Pancreas (tissue), 10 donors: ENCODE data around the gene GRM1. TPM values are rescaled to one million over a fixed set of nuclear protein-coding genes. Genes with fewer than 3 reads are reported as not detected.

Experiments used
- ATAC-seq, 4 donors: fragments of 200-7000 bp; cut with Tn5 transposase; one replicate each; pipeline versions ENCODE4 v1.8.0 to v1.9.1; 2020; ENCODE audit warnings: mild to moderate bottlenecking in 4 of 4, moderate library complexity in 4 of 4
- DNase-seq, 6 donors: peaks; one replicate each; pipeline ENCODE4 v3.0.0-alpha.2; 2020
- FAIRE-seq: peaks from 2 replicates; lab custom pipeline; 2012; peaks lifted over from hg19 to GRCh38; lab: Jason Lieb, UNC
- H3K27ac ChIP-seq, 4 donors: fragments of 200-600 bp; sonication (generic); 1 replicate in 3 of 4; 2 replicates in 1 of 4; pipeline versions ENCODE4 v1.5.0 to v1.8.0; 2020
- H3K27me3 ChIP-seq, 4 donors: fragments of 200-600 bp; one replicate each; pipeline ENCODE4 v1.8.0; 2021
- H3K36me3 ChIP-seq, 3 donors: fragments of 200-600 bp; sonication (generic) in 1 of 3; one replicate each; pipeline versions ENCODE4 v1.5.0 to v1.8.0; 2020 to 2021
- H3K4me1 ChIP-seq, 3 donors: fragments of 200-600 bp; one replicate each; pipeline ENCODE4 v1.8.0; 2021
- H3K4me3 ChIP-seq, 4 donors: fragments of 200-600 bp; sonication (generic) in 2 of 4; one replicate each; pipeline versions ENCODE4 v1.5.0 to v1.8.0; 2020 to 2021
- H3K9me3 ChIP-seq, 4 donors: fragments of 200-600 bp; one replicate each; pipeline ENCODE4 v1.8.0; 2021
- CTCF ChIP-seq, 4 donors: fragments of 200-600 bp; sonication (generic) in 3 of 4; IDR thresholded peaks; one replicate each; pipeline versions ENCODE4 v1.5.0 to v1.8.0; 2021; ENCODE audit warnings: antibody characterized with exemption in 4 of 4
- WGBS, 2 donors: extraction: QIAGEN DNeasy Blood & Tissue Kit; methylation state at CpG; one replicate each; pipeline ENCODE4 v1.1.7; 2013; 5-methylcytosine and 5-hydroxymethylcytosine counted together
- intact Hi-C, 3 donors: fragments of 100-400 bp; cut with DNase I; formaldehyde crosslinking; loops; one replicate each; pipeline versions ENCODE4 v1.11.1 to v1.14.2; 2022
- polyA plus RNA-seq, 2 donors: library from polyadenylated mRNA; stranded (reverse); fragments of 200-250 nt; gene quantifications; one replicate each; pipeline ENCODE4 v1.2.3, GENCODE V29; 2013
- total RNA-seq, 6 donors: library from RNA; stranded (reverse); fragmentation: NEBNext Ultra II Directional in 4 of 6; extraction: Animal tissue kit (Norgen Biotek cat#: 25700) in 4 of 6; gene quantifications; one replicate each; pipeline versions ENCODE4 v1.2.1 to v1.2.4, GENCODE V29; 2021 to 2023
- donor health status: healthy with polysubstance abuse.
- donor health status: DM: no; HTN: no; CAD: no; lungs with moderate emphysema.
- donor health status: DM: no; HTN: no; CAD: no.
- donor health status: control.
- donor health status: control.
- donor health status: Bipolar disorder and iron deficiency.
- donor health status: DM: yes; HTN: yes; CAD: no.
- donor health status: DM: no; HTN: no; CAD: no.
- donor health status: DM: no; HTN: no; CAD: no.
- donor health status: DM: yes; HTN: yes; CAD: no.

The GRM1 gene
- total and polyA plus RNA-seq, 8 donors: 0.04 to 0.17 (median 0.05) TPM; not detected in 2

GRCh38 chr6:146244630-146245143 lies 215.8 kb downstream of the GRM1 start:
- ATAC-seq (peak in 2 of 4 donors; percentile 65 to 69), FAIRE-seq (no peak), DNase-seq (no peak)
- Histone ChIP-seq H3K4me3 (no peak overlapping the region), H3K4me1 (no peaks in the 10 kb centered on the region), H3K27me3 (no peaks in the 10 kb centered on the region), H3K9me3 (no peaks in the 10 kb centered on the region), H3K27ac (no peak overlapping the region), H3K36me3 (no peaks in the 10 kb centered on the region)
- WGBS, 2 donors: 15 to 17% methylated on average over 5 of the region's 5 CpGs
- intact Hi-C loops: no loop called here
- no peak for TF ChIP-seq CTCF (IDR thresholded peaks at IDR 0.05)

DNA sequence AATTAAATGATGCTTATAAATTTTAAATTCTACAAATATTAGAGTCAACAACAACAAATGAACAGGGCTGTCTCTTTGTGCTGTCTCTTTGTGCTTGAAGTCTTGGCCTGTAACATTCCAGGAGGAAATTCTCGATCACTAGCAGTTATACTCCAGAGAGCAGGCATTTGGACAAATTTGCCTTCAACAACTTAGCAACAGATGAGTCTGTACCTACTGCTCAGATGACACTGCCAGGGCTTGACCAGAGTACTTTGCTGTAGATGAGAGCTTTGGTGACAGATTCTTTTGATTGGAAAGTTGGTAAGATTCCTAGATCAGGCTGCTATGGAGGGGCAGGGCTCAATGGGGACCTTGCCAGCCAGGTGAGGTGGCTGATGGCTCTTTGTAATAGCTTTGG lies 217.2 kb downstream of the GRM1 start:
- intact Hi-C loops: no loop called here
- whole genome bisulfite sequencing, 2 donors: 30 to 58% methylated on average over 1 of the region's 1 CpG
- Histone ChIP-seq H3K27ac (no peak overlapping the region), H3K27me3 (no peaks in the 10 kb centered on the region), H3K4me1 (no peaks in the 10 kb centered on the region), H3K4me3 (no peak overlapping the region), H3K9me3 (no peaks in the 10 kb centered on the region), H3K36me3 (no peaks in the 10 kb centered on the region)
- FAIRE-seq: no peak
- DNase-seq: no peak
- TF ChIP-seq CTCF (IDR thresholded peaks at IDR 0.05): no peak
- ATAC-seq: no peak

GRCh38 chr6:146253691-146254090 lies 224.8 kb downstream of the GRM1 start:
- no peak for FAIRE-seq
- H3K4me3 ChIP-seq: no peak overlapping the region

DNA sequence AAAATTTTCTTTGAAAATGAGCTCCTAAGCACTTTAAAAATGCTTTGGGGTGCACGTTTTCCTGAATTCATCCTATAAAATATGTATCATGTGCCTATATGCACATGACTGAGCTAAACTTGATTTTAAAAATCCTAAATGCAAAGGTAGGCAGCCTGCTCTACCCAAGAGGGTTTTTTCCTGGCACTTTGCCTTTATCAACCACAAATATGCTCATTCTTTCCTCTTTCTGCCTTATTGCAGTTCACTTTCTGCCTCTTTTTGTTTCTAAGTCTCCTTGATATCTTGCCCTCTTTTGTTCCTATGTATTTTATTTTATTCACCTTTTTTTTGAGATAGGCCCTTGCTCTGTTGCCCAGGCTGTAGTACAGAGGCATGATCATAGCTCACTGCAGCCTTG lies 229.3 kb downstream of the GRM1 start:
- H3K4me3 ChIP-seq: no peak overlapping the region
- H3K4me1 ChIP-seq: no peaks in the 10 kb centered on the region
- H3K9me3 ChIP-seq: no peaks in the 10 kb centered on the region
- FAIRE-seq (no peak), ATAC-seq (no peak), DNase-seq (no peak)
- peaks cover 0 to 7% (median 0%) of the 10 kb centered on the region in 4 donors for H3K27me3 ChIP-seq
- 30 to 36% methylated on average over 1 of the region's 1 CpG for WGBS, 2 donors
- no peak overlapping the region for H3K27ac ChIP-seq
- no peaks in the 10 kb centered on the region for H3K36me3 ChIP-seq
- intact Hi-C loops: no loop called here
- TF ChIP-seq CTCF (IDR thresholded peaks at IDR 0.05): no peak

More at GRCh38 chr6:146253691-146254090, 224.8 kb downstream of the GRM1 start:
- Histone ChIP-seq H3K27me3 (no peaks in the 10 kb centered on the region), H3K36me3 (no peaks in the 10 kb centered on the region), H3K4me1 (no peaks in the 10 kb centered on the region), H3K9me3 (no peaks in the 10 kb centered on the region), H3K27ac (no peak overlapping the region)
- no peak for DNase-seq
- no peak for TF ChIP-seq CTCF (IDR thresholded peaks at IDR 0.05)
- intact Hi-C loops: no loop called here
- ATAC-seq: no peak

DNA sequence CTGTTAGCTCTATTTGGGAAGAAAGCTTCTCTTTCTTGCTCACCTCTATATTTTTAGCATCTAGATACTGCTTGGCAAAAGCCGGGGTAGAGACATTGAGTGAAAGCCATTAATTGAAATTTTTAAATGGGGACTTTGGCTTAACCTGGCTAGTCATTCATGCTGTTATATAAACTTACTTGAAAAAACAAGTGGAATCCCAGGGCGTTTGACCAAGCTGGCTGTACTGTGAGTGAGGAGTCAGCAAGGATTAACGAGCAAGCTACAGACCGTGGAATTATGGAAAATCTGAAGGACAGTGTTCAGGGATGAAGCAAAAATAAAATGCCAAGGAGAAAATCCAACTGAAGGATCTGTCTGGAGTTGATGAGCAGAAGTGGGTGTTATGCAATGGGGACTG lies 232.0 kb downstream of the GRM1 start:
- ATAC-seq (no peak), DNase-seq (no peak), FAIRE-seq (no peak)
- Histone ChIP-seq H3K27ac (no peak overlapping the region), H3K36me3 (no peaks in the 10 kb centered on the region), H3K4me1 (no peaks in the 10 kb centered on the region), H3K27me3 (peaks cover 0 to 7% (median 0%) of the 10 kb centered on the region in 4 donors), H3K9me3 (no peaks in the 10 kb centered on the region), H3K4me3 (no peak overlapping the region)
- WGBS, 2 donors: 46 to 49% methylated on average over 4 of the region's 4 CpGs
- intact Hi-C loops: no loop called here
- TF ChIP-seq CTCF (IDR thresholded peaks at IDR 0.05): no peak
